AML-193 (cell line): ENCODE measurements around the gene KMT2B.

ENCODE experiments used
- DNase-seq, 2 experiments: peaks; one replicate each; lab custom pipeline; 2025; lab: John Stamatoyannopoulos, UW

KMT2B gene

GRCh38 chr19:35777961-35778360 lies 60.2 kb downstream of the KMT2B start:
- no peak for DNase-seq

- no peak for DNase-seq
These were observed 61.2 kb downstream of the KMT2B start for GRCh38 chr19:35779033-35779432.

DNA sequence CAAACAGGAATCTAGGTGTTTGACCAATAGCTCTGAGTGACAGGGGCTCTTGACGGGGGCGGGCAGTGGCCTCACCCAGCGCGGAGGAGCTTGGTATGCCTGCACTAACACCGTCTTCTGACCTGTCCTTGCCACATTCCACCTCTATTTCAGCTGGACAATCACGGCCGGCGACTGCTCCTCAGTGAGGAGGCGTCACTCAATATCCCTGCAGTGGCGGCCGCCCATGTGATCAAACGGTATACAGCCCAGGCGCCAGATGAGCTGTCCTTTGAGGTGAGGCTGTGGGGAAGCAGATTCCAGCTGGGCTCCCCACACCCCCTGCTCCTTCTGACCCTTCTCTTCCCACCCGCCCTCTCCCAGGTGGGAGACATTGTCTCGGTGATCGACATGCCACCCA lies 62.3 kb downstream of the KMT2B start:
- no peak for DNase-seq

DNA sequence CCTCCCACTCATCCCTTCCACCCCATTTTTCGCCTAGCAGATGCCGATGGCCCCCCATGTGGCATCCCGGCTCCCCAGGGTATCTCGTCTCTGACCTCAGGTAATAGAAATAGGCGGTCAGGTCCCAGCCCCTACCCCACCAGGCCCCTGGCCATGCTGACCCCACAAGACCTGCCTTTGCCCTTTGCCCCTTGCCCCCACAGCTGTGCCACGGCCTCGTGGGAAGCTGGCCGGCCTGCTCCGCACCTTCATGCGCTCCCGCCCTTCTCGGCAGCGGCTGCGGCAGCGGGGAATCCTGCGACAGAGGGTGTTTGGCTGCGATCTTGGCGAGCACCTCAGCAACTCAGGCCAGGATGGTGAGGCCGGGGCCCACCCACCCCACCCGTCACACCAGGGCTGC lies 62.9 kb downstream of the KMT2B start:
- no peak for DNase-seq

DNA sequence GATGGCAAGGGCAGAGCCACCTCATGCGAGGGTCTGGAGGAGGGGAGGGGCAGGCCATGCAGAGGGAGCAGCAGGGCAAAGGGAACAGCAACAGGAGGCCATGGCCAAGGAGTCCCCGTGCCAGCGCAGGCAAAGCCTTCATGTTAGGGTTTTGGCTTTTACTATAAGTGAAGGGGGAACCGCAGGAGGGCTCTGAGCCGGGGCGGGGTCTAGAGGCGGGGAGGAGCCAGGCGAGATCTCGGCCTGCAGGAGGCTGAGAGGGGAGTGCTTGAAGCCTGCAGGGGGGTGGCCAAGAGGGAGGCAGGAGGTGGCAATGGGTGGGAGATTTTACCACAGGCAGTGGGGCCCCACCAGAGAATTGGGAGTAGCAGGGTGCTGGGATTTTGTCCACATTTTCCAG lies 63.8 kb downstream of the KMT2B start:
- DNase-seq, result no peak

DNA sequence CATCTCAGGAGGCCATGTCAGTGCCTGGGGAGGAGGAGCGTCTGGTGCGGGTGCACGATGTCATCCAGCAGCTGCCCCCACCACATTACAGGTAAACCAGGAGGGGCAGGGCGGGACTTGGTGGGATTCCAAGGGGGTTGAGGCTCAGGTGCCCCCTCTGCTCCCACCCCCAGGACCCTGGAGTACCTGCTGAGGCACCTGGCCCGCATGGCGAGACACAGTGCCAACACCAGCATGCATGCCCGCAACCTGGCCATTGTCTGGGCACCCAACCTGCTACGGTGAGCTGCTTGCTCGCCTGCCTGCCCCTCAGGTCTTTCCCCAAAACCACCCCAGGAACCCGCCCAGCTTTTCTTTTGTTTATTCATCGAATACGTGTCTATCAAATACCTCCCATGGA lies 64.8 kb downstream of the KMT2B start:
- DNase-seq, result no peak

- no peak for DNase-seq
These were observed 65.9 kb downstream of the KMT2B start for GRCh38 chr19:35783469-35784434.

DNA sequence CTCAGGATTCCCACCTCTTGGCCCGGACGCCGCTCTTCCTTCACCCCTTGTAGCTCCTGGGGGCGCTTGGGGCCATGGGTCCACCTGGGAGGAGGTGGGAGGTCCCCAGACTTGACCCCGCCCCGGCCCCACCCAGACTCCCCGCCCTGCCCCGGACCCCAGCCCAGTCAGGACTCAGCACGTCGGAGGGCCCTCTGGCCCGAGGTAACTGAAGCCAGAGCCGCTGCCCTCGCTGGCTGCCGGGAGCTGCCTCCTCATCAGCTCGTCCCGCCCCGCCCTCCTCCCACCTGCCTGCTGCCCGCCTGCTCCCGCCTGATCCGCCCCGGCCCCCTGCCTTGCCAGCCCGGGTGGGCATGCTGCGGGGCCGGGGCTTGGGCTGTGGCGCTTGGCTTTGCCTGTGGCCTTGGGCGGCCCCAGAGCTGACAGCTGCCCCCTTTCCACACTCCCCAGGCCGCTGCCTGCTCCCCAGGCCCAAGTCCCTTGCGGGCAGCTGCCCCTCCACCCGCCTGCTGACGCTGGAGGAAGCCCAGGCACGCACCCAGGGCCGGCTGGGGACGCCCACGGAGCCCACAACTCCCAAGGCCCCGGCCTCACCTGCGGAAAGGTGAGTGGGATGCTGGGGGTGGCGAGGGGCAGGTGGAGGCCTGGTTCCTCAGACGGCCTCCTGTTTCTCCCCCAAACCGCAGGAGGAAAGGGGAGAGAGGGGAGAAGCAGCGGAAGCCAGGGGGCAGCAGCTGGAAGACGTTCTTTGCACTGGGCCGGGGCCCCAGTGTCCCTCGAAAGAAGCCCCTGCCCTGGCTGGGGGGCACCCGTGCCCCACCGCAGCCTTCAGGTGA lies 66.9 kb downstream of the KMT2B start:
- no peak for DNase-seq

GRCh38 chr19:35785339-35785627 lies 67.5 kb downstream of the KMT2B start:
- DNase-seq, result no peak

DNA sequence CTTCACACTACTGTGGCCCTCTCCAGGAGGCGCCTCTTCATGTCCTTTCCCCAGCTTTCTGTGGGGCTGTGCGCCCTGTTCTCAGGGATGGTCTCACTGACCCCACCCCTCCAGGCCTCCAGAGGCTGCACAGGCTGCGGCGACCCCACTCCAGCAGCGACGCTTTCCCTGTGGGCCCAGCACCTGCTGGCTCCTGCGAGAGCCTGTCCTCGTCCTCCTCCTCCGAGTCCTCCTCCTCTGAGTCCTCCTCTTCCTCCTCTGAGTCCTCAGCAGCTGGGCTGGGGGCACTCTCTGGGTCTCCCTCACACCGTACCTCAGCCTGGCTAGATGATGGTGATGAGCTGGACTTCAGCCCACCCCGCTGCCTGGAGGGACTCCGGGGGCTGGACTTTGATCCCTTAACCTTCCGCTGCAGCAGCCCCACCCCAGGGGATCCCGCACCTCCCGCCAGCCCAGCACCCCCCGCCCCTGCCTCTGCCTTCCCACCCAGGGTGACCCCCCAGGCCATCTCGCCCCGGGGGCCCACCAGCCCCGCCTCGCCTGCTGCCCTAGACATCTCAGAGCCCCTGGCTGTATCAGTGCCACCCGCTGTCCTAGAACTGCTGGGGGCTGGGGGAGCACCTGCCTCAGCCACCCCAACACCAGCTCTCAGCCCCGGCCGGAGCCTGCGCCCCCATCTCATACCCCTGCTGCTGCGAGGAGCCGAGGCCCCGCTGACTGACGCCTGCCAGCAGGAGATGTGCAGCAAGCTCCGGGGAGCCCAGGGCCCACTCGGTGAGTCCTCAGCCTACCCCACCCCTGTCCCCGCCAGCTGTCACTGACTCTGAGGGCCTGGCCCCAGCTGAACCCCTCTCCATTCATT lies 68.7 kb downstream of the KMT2B start:
- DNase-seq, result no peak

DNA sequence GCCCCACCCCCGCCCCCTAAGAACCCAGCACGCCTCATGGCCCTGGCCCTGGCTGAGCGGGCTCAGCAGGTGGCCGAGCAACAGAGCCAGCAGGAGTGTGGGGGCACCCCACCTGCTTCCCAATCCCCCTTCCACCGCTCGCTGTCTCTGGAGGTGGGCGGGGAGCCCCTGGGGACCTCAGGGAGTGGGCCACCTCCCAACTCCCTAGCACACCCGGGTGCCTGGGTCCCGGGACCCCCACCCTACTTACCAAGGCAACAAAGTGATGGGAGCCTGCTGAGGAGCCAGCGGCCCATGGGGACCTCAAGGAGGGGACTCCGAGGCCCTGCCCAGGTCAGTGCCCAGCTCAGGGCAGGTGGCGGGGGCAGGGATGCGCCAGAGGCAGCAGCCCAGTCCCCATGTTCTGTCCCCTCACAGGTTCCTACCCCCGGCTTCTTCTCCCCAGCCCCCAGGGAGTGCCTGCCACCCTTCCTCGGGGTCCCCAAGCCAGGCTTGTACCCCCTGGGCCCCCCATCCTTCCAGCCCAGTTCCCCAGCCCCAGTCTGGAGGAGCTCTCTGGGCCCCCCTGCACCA lies 69.5 kb downstream of the KMT2B start:
- DNase-seq, result no peak
